NCI-H526 (cell line): Measurements from ENCODE around the gene DENND5B.
"Not testable (repeated sequence)": the region's sequence is repeated elsewhere in the genome, so short reads cannot be mapped to it uniquely, and the experiment has no call there.

Experiments used
- DNase-seq, 2 experiments: peaks; one replicate each; lab custom pipeline; 2025; lab: John Stamatoyannopoulos, UW

Gene DENND5B

GRCh38 chr12:31591380-31591901 is 505 bp upstream of the DENND5B start:
- no peak for DNase-seq

- DNase-seq, result peak; percentile 54 to 84
Observed at GRCh38 chr12:31589904-31590641, 863 bp downstream of the DENND5B start.

GRCh38 chr12:31589598-31589903 is 1.4 kb downstream of the DENND5B start:
- DNase-seq, result no peak

GRCh38 chr12:31588976-31589375 is 2.0 kb downstream of the DENND5B start:
- no peak for DNase-seq

GRCh38 chr12:31586728-31587127 is 4.2 kb downstream of the DENND5B start:
- DNase-seq, result no peak

- no peak for DNase-seq
Observed at GRCh38 chr12:31585895-31586294, 5.0 kb downstream of the DENND5B start.

GRCh38 chr12:31585271-31585670 is 5.7 kb downstream of the DENND5B start:
- DNase-seq, result no peak

GRCh38 chr12:31584782-31585181 is 6.2 kb downstream of the DENND5B start:
- no peak for DNase-seq

- no peak for DNase-seq
Observed at GRCh38 chr12:31583878-31584277, 7.1 kb downstream of the DENND5B start.

GRCh38 chr12:31582155-31582554 is 8.8 kb downstream of the DENND5B start:
- no peak for DNase-seq

- no peak for DNase-seq
Observed at GRCh38 chr12:31578632-31579031, 12.3 kb downstream of the DENND5B start.

- no peak for DNase-seq
Observed at GRCh38 chr12:31574803-31575575, 15.9 kb downstream of the DENND5B start.

- not testable (repeated sequence) for DNase-seq
Observed at GRCh38 chr12:31574367-31574766, 16.6 kb downstream of the DENND5B start.

- DNase-seq, result no peak
Observed at GRCh38 chr12:31572900-31573600, 17.9 kb downstream of the DENND5B start.

GRCh38 chr12:31570880-31571279 is 20.1 kb downstream of the DENND5B start:
- no peak for DNase-seq

GRCh38 chr12:31569517-31569916 is 21.4 kb downstream of the DENND5B start:
- not testable (repeated sequence) for DNase-seq

GRCh38 chr12:31568498-31568897 is 22.4 kb downstream of the DENND5B start:
- DNase-seq, result no peak

- DNase-seq, result no peak
Observed at GRCh38 chr12:31567029-31567428, 23.9 kb downstream of the DENND5B start.

- DNase-seq, result no peak
Observed at GRCh38 chr12:31566547-31566946, 24.4 kb downstream of the DENND5B start.

GRCh38 chr12:31562594-31563328 is 28.2 kb downstream of the DENND5B start:
- DNase-seq, result no peak

GRCh38 chr12:31560516-31560915 is 30.4 kb downstream of the DENND5B start:
- no peak for DNase-seq

- no peak for DNase-seq
Observed at GRCh38 chr12:31558521-31558920, 32.4 kb downstream of the DENND5B start.
